RWPE1 (cell line): ENCODE results near the gene PKHD1.

Source experiments
- CTCF ChIA-PET: fragments of 350-600 bp; sonication (Branson Sonifier 250); formaldehyde crosslinking; extraction: SDS; loops from one replicate; lab custom pipeline; 2021; lab: Yijun Ruan, JAX
- POLR2A ChIA-PET: fragments of 400-600 bp; formaldehyde crosslinking; extraction: SDS; loops from one replicate; lab custom pipeline; 2020; ENCODE audit warnings: antibody characterized with exemption; ENCODE audit not compliant: low non-redundant PET; lab: Yijun Ruan, JAX
- DNase-seq: peaks from one replicate; pipeline ENCODE4 v3.0.0; 2012; ENCODE audit warnings: low spot score
- H3K27ac ChIP-seq: fragments of 450-650 bp; 2 replicates; pipeline ENCODE4 v1.5.1; 2017
- TF ChIP-seq, protein P1 (sequence below): fragments of 450-650 bp; conservative IDR thresholded peaks from 2 replicates; pipeline ENCODE4 v1.5.1; 2017; ENCODE audit warnings: low read depth, mild to moderate bottlenecking

Gene PKHD1

DNA sequence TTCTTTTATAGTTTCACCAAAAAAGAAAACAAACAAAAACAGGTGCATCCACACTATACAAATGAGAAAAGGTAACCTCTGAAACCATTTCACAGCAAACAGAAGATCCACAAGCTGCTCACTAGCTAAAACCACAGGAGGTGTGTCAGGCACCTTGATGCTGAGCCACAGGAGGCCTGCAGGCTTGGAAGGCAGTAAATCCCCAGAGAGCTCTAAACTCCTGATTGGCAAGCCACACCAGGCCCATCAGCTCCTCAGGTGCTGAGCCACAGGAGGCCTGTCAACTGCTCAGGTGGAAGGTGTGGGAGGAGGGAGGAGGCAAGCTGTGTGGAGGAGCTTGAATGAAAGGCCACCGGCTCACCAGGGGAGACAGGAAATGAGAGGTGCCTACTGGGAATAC, 273.0 kb downstream of the PKHD1 start:
- no peak overlapping the region for H3K27ac ChIP-seq
- TF ChIP-seq, protein P1, sequence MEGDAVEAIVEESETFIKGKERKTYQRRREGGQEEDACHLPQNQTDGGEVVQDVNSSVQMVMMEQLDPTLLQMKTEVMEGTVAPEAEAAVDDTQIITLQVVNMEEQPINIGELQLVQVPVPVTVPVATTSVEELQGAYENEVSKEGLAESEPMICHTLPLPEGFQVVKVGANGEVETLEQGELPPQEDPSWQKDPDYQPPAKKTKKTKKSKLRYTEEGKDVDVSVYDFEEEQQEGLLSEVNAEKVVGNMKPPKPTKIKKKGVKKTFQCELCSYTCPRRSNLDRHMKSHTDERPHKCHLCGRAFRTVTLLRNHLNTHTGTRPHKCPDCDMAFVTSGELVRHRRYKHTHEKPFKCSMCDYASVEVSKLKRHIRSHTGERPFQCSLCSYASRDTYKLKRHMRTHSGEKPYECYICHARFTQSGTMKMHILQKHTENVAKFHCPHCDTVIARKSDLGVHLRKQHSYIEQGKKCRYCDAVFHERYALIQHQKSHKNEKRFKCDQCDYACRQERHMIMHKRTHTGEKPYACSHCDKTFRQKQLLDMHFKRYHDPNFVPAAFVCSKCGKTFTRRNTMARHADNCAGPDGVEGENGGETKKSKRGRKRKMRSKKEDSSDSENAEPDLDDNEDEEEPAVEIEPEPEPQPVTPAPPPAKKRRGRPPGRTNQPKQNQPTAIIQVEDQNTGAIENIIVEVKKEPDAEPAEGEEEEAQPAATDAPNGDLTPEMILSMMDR, result no peak
- ChIA-PET CTCF (no interaction called here), POLR2A (no interaction called here)
- DNase-seq, result no peak

DNA sequence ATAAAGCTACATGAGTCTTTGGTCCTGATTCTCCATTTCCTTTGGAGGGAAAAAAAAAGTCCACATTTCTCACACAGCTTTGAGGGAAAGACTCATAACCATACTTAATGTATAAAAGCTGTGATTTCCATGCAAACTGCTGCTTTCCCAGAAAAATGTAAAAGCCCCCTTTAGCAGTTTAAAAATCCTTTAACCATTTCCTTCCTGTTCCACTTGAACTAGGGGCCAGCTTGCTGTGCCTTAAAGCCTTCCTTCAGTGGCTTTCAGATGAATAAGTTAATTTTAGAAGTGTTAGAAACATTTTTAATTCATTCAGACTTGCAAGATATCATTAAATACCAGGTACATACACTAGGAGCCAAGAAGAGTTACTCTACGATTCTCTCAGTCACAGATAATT, 273.5 kb downstream of the PKHD1 start:
- no peak for DNase-seq
- TF ChIP-seq, protein P1, result no peak
- CTCF ChIA-PET, result no interaction called here
- H3K27ac ChIP-seq, result no peak overlapping the region
- POLR2A ChIA-PET, result no interaction called here

DNA sequence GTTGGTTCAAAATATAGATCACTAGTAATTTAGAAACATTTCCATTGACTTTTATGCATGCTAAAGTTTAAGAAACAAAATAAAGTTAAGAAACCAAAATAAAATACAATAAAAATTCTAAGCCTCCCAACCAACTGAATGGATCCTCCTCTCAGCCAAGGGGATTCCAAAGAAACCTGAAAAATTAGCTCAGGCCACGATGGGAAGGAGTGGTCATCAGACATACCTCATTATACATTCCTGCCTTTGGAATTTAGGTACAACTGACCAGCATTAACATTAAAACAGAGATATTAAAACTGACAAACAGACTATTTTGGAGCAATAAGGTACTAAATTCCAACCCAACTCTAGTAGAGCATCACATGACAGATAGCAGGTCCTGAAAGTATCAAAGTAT, 275.2 kb downstream of the PKHD1 start:
- no peak overlapping the region for H3K27ac ChIP-seq
- no peak for DNase-seq
- CTCF ChIA-PET, result no interaction called here
- POLR2A ChIA-PET, result no interaction called here
- TF ChIP-seq, protein P1, result no peak

DNA sequence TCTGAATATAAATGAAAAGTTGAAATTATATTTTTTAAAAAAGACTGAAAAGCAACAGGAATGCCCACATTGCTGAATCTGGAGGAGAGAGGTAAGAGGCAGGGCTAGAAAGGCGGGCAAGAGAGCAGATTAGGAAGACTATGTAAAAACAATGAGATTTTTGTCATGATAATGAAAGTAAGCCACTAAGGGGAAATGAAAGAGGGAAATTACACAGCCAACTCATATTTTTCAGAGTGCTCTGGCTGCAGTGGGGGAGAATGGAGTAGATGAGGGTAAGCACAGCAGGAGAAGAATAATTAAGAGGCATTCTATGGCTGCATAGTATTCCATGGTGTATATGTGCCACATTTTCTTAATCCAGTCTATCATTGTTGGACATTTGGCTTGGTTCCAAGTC, 281.9 kb downstream of the PKHD1 start:
- ChIA-PET CTCF (no interaction called here), POLR2A (no interaction called here)
- DNase-seq, result no peak
- TF ChIP-seq, protein P1, result no peak
- H3K27ac ChIP-seq, result no peak overlapping the region

DNA sequence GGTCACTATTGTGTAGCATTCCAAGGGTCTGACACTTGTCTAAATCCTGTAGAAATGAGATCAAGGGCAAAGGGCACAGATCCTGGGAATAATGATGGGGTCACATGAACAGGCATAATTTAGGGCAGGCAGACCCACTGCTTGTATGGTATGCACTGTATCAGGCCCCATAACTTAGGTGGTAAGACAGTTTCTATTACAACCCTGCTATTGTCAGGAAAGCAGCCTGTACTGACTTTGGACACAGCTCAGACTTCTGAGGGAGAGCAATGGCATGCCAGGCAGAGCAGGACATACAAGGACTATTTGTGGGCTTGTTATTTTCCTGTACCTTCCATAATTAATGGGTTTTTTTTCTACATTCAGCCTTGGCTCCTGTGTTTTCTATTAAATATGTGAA, 286.8 kb downstream of the PKHD1 start:
- ChIA-PET POLR2A (no interaction called here), CTCF (no interaction called here)
- no peak overlapping the region for H3K27ac ChIP-seq
- TF ChIP-seq, protein P1, result no peak
- no peak for DNase-seq

DNA sequence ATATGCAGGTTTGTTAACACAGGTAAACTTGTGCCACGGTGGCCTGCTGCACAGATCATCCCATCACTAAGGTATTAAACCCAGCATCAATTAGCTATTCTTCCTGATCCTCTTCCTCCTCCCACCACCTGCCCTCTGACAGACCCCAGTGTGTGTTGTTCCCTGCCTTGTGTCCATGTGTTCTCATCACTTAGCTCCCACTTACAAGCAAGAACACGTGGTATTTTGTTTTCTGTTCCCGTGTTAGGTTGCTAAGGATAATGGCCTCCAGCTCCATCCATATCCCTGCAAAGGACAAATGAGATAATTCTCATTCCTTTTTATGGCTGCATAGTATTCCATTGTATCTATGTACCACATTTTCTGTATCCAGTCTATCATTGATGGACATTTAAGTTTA, 294.0 kb downstream of the PKHD1 start:
- POLR2A ChIA-PET, result no interaction called here
- CTCF ChIA-PET, result interaction anchor here (0.6 kb wide), 1 partner anchor 89 kb away, joined by 3 read pairs; no protein-coding TSS in a partner anchor
- TF ChIP-seq, protein P1, result no peak
- no peak overlapping the region for H3K27ac ChIP-seq
- no peak for DNase-seq
